DOHH2 (cell line): Measurements from ENCODE around the gene UBR3.

Experiments
- H3F3A ChIP-seq: fragments of 200-600 bp; sonication (generic), shearing (Covaris generic); 2 replicates; pipeline ENCODE4 v1.6.0; 2016; ENCODE audit warnings: antibody characterized with exemption, mild to moderate bottlenecking; ENCODE audit not compliant: control insufficient read depth, insufficient read depth
- H3K27ac ChIP-seq: fragments of 200-600 bp; sonication (generic); 2 replicates; pipeline ENCODE4 v1.5.1; 2014; ENCODE audit warnings: low read depth, mild to moderate bottlenecking, low read length, moderate library complexity
- H3K27me3 ChIP-seq: fragments of 200-600 bp; sonication (generic); 2 replicates; pipeline ENCODE4 v1.6.1; 2014; ENCODE audit warnings: mild to moderate bottlenecking, low read length, mixed read lengths; ENCODE audit not compliant: control insufficient read depth
- H3K36me3 ChIP-seq: fragments of 200-600 bp; sonication (generic); 2 replicates; pipeline ENCODE4 v1.6.1; 2014; ENCODE audit warnings: mild to moderate bottlenecking, low read length, moderate library complexity, mixed read lengths; ENCODE audit not compliant: control insufficient read depth
- H3K4me1 ChIP-seq: fragments of 200-600 bp; sonication (generic); 2 replicates; pipeline ENCODE4 v1.6.1; 2014; ENCODE audit warnings: mild to moderate bottlenecking, low read length, mixed read lengths; ENCODE audit not compliant: control insufficient read depth
- H3K4me2 ChIP-seq: fragments of 200-600 bp; sonication (generic); 2 replicates; pipeline ENCODE4 v1.6.0; 2014; ENCODE audit warnings: mild to moderate bottlenecking, low read length, moderate library complexity
- H3K4me3 ChIP-seq: fragments of 200-600 bp; sonication (generic); 2 replicates; pipeline ENCODE4 v1.5.1; 2014; ENCODE audit warnings: mild to moderate bottlenecking, low read length, mixed read lengths
- H3K79me2 ChIP-seq: fragments of 200-600 bp; sonication (generic); 2 replicates; pipeline ENCODE4 v1.6.1; 2014; ENCODE audit warnings: mild to moderate bottlenecking, low read length, mixed read lengths; ENCODE audit not compliant: control insufficient read depth
- H3K9me2 ChIP-seq: fragments of 200-600 bp; sonication (generic); replicated peaks from 2 replicates; pipeline ENCODE4 v1.6.1; 2014; ENCODE audit warnings: mild to moderate bottlenecking, low read length, mixed read lengths; ENCODE audit not compliant: control insufficient read depth
- H3K9me3 ChIP-seq: fragments of 200-600 bp; sonication (generic); 2 replicates; pipeline ENCODE4 v1.6.1; 2014; ENCODE audit warnings: antibody characterized with exemption, low read length, mixed read lengths; ENCODE audit not compliant: control insufficient read depth, insufficient read depth
- H4K20me1 ChIP-seq: fragments of 200-600 bp; sonication (generic); 2 replicates; pipeline ENCODE4 v1.6.0; 2014; ENCODE audit warnings: low read depth, mild to moderate bottlenecking, antibody characterized with exemption, low read length, moderate library complexity; ENCODE audit not compliant: control insufficient read depth, insufficient read depth
- EZH2phosphoT487 ChIP-seq: fragments of 200-600 bp; sonication (generic); IDR thresholded peaks from 2 replicates; pipeline ENCODE4 v1.6.1; 2017; ENCODE audit warnings: borderline replicate concordance, mild to moderate bottlenecking, antibody characterized with exemption, low read length, moderate library complexity, mixed read lengths
- TF ChIP-seq, protein P1 (sequence below): fragments of 200-600 bp; sonication (generic); IDR thresholded peaks from one replicate; pipeline ENCODE4 v1.5.1; 2014; ENCODE audit warnings: antibody characterized with exemption, mild to moderate bottlenecking, low read depth, low read length; ENCODE audit not compliant: poor library complexity, severe bottlenecking

UBR3 gene

GRCh38 chr2:170098626-170099312 lies 271.5 kb downstream of the UBR3 start:
- H3K9me3 ChIP-seq: no peaks in the 10 kb centered on the region
- H3K79me2 ChIP-seq: no peaks in the 10 kb centered on the region
- no peak overlapping the region for H3K27ac ChIP-seq
- no peak overlapping the region for H3K4me3 ChIP-seq
- no peaks in the 10 kb centered on the region for H3F3A ChIP-seq
- no peaks in the 10 kb centered on the region for H4K20me1 ChIP-seq
- no peak overlapping the region for H3K4me2 ChIP-seq
- TF ChIP-seq, protein P1, sequence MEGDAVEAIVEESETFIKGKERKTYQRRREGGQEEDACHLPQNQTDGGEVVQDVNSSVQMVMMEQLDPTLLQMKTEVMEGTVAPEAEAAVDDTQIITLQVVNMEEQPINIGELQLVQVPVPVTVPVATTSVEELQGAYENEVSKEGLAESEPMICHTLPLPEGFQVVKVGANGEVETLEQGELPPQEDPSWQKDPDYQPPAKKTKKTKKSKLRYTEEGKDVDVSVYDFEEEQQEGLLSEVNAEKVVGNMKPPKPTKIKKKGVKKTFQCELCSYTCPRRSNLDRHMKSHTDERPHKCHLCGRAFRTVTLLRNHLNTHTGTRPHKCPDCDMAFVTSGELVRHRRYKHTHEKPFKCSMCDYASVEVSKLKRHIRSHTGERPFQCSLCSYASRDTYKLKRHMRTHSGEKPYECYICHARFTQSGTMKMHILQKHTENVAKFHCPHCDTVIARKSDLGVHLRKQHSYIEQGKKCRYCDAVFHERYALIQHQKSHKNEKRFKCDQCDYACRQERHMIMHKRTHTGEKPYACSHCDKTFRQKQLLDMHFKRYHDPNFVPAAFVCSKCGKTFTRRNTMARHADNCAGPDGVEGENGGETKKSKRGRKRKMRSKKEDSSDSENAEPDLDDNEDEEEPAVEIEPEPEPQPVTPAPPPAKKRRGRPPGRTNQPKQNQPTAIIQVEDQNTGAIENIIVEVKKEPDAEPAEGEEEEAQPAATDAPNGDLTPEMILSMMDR: no peak
- TF ChIP-seq EZH2phosphoT487: no peak
- H3K9me2 ChIP-seq: no peaks in the 10 kb centered on the region
- no peaks in the 10 kb centered on the region for H3K27me3 ChIP-seq
- H3K4me1 ChIP-seq: peaks cover 5% of the 10 kb centered on the region
- no peaks in the 10 kb centered on the region for H3K36me3 ChIP-seq

- H3F3A ChIP-seq: no peaks in the 10 kb centered on the region
- H3K27ac ChIP-seq: no peak overlapping the region
- H4K20me1 ChIP-seq: no peaks in the 10 kb centered on the region
- H3K4me2 ChIP-seq: no peak overlapping the region
- peaks cover 5% of the 10 kb centered on the region for H3K4me1 ChIP-seq
- no peak for TF ChIP-seq EZH2phosphoT487
- TF ChIP-seq, protein P1: no peak
- no peaks in the 10 kb centered on the region for H3K9me3 ChIP-seq
- no peak overlapping the region for H3K4me3 ChIP-seq
- no peaks in the 10 kb centered on the region for H3K27me3 ChIP-seq
- no peaks in the 10 kb centered on the region for H3K79me2 ChIP-seq
- no peaks in the 10 kb centered on the region for H3K36me3 ChIP-seq
- no peaks in the 10 kb centered on the region for H3K9me2 ChIP-seq
These were observed 274.5 kb downstream of the UBR3 start for GRCh38 chr2:170101789-170102188.

- Histone ChIP-seq H3K4me3 (no peak overlapping the region), H3K36me3 (no peaks in the 10 kb centered on the region), H3K9me3 (no peaks in the 10 kb centered on the region), H3K4me1 (no peaks in the 10 kb centered on the region), H3K4me2 (no peak overlapping the region), H3K27me3 (no peaks in the 10 kb centered on the region), H3K9me2 (no peaks in the 10 kb centered on the region), H3F3A (no peaks in the 10 kb centered on the region), H3K27ac (no peak overlapping the region), H3K79me2 (no peaks in the 10 kb centered on the region), H4K20me1 (no peaks in the 10 kb centered on the region)
- TF ChIP-seq EZH2phosphoT487: no peak
- TF ChIP-seq, protein P1: no peak
These were observed 279.0 kb downstream of the UBR3 start for GRCh38 chr2:170106102-170106840.
